HG03095 (cell line): ENCODE measurements around the gene ERFL.
A peak's percentile ranks its signal among the peaks of the same experiment; 100 is the strongest.
"Not testable (repeated sequence)": the region's sequence is repeated elsewhere in the genome, so short reads cannot be mapped to it uniquely, and the experiment has no call there.

ENCODE experiments used
- ATAC-seq: cut with Tn5 transposase; IDR thresholded peaks from one replicate; pipeline ENCODE4 v1.9.1; 2021; ENCODE audit warnings: moderate library complexity; ENCODE audit not compliant: unreplicated experiment

Gene ERFL

GRCh38 chr19:41879670-41880328, 48.5 kb downstream of the ERFL start:
- ATAC-seq: no peak

- no peak for ATAC-seq
These were observed 49.2 kb downstream of the ERFL start for GRCh38 chr19:41879080-41879479.

- ATAC-seq: no peak
These were observed 50.0 kb downstream of the ERFL start for GRCh38 chr19:41877916-41878905.

- peak; percentile 54 for ATAC-seq
These were observed 51.1 kb downstream of the ERFL start, which contains the start of gene CD79A for GRCh38 chr19:41876847-41877832. Gene CD79A (plus strand): TSS chr19:41877279. CDS start chr19:41877305, 26 bp downstream.

GRCh38 chr19:41875973-41876372, 52.3 kb downstream of the ERFL start:
- ATAC-seq: not testable (repeated sequence)

GRCh38 chr19:41872775-41873647, 55.2 kb downstream of the ERFL start:
- no peak for ATAC-seq

GRCh38 chr19:41872384-41872774, 55.9 kb downstream of the ERFL start:
- no peak for ATAC-seq

GRCh38 chr19:41871573-41872383, 56.5 kb downstream of the ERFL start:
- peak; percentile 40 for ATAC-seq

GRCh38 chr19:41870401-41870873, 57.8 kb downstream of the ERFL start:
- no peak for ATAC-seq

- no peak for ATAC-seq
These were observed 58.8 kb downstream of the ERFL start for GRCh38 chr19:41869374-41869955.

- no peak for ATAC-seq
These were observed 59.3 kb downstream of the ERFL start for GRCh38 chr19:41868989-41869300.

GRCh38 chr19:41868120-41868988, 59.9 kb downstream of the ERFL start:
- no peak for ATAC-seq

GRCh38 chr19:41866284-41866683, 62.0 kb downstream of the ERFL start:
- no peak for ATAC-seq

- no peak for ATAC-seq
These were observed 63.9 kb downstream of the ERFL start for GRCh38 chr19:41864374-41864773.

- ATAC-seq: no peak
These were observed 64.9 kb downstream of the ERFL start for GRCh38 chr19:41863209-41863931.

GRCh38 chr19:41862445-41862986, 65.7 kb downstream of the ERFL start:
- no peak for ATAC-seq

GRCh38 chr19:41861846-41862245, 66.4 kb downstream of the ERFL start:
- no peak for ATAC-seq
